GM10847 (cell line): Measurements from ENCODE around the gene RNF26.

Source experiments
- POLR2A ChIP-seq: IDR thresholded peaks from 2 replicates; pipeline ENCODE4 v1.6.1; 2011; ENCODE audit not compliant: insufficient read length; ENCODE audit errors: extremely low read depth

The RNF26 gene

DNA sequence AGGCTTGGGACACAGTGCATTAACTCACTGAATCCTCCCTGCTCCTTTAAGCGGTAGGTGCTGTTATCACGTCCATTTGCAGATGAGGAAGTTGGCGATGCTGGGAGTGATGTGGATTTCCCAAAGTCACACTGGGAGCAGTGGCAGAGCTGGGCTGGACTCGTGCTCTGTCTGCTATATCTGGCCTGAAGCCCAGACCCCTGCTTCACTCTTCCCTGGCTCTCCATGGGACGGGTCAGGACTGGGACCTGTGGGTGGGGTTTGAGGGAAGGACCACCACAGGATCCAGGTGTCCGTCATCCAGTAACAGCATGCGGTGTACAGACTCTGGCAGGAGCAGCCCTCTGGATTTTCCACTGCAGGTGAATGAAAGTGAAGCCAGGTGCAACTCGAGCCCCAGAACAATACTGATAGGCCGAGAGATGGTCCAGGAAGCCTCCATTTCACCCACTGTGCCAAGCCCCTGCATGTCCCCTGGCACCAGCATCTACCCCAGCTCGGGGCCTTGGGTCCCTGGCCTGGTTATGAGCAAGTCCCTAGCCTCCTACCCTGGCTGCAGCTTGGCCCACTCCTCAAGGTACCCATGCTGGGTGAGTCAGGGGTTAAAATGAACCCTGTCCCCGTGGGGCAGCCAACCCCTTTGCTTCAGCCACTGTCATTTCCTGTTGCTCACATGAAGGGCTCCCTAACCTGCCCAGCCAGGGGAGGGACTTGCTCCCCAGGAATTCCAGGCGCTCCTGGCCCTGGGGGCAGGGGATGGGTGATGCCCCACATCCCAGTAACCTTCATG, 43.0 kb downstream of the RNF26 start:
- TF ChIP-seq POLR2A = no peak

GRCh38 chr11:119377961-119378667, 43.8 kb downstream of the RNF26 start:
- TF ChIP-seq POLR2A = no peak

- no peak for TF ChIP-seq POLR2A
Measured at GRCh38 chr11:119378851-119379465, 44.6 kb downstream of the RNF26 start.

GRCh38 chr11:119380160-119380826, 46.0 kb downstream of the RNF26 start:
- no peak for TF ChIP-seq POLR2A

DNA sequence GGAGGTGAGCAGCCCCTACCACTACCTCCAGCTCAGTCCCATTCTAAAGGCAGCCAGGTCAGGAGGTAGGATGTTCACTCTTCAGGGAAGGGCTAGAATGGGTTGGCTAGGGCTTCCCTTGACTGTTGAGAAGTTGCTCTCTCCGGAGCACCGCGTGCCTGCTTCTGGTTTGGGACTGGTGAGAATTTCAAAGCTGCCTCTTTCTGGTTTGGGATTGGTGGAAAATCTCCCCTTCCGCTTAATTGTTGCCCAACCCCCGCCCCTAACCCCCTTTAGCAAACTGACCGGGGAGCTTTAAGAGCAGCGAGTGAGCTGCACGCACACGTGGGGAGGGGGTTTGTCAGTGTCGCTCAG, 46.5 kb downstream of the RNF26 start:
- no peak for TF ChIP-seq POLR2A

- no peak for TF ChIP-seq POLR2A
Measured at GRCh38 chr11:119381181-119381988, 47.1 kb downstream of the RNF26 start, which contains the start of gene USP2. Gene USP2 (minus strand): TSS chr11:119381690. CDS start chr11:119373480, 8,210 bp downstream.

GRCh38 chr11:119382101-119382500, 47.8 kb downstream of the RNF26 start:
- TF ChIP-seq POLR2A = no peak

DNA sequence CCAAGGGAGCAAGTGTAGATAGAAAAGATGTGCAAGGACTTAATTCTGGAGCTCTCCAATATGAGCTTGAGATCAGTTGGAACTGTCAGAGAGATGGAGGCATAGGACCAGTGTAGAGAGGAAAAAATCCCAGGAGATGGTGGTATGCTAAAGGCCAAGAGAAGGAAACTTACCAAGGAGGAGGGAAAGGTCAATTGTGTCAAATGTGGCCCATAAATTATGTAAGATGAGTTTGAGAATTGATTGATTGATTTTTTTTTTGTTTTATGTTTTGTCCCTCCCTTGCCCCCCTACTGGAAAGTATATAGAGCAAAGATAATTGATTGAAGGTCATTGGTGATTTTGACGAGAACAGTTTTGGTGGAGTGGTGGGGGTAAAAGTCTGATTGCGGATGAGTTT, 50.0 kb downstream of the RNF26 start:
- TF ChIP-seq POLR2A = no peak
